HepG2 (cell line): ENCODE measurements around the gene SYVN1. TPM values are rescaled to one million over a fixed set of nuclear protein-coding genes. Genes with fewer than 3 reads are reported as not detected.

Source experiments
- AFF4 ChIP-seq: sonication (generic); formaldehyde crosslinking; IDR thresholded peaks from 2 replicates; pipeline ENCODE4 v1.4.0; 2020; ENCODE audit warnings: missing genetic modification reagents
- ATF4 ChIP-seq, 2 experiments: fragments of 450-650 bp in 1 of 2; sonication (generic) in 1 of 2; formaldehyde crosslinking; IDR thresholded peaks; 2 replicates each; pipeline versions ENCODE4 v1.5.0 to v1.8.0; 2020 to 2022; ENCODE audit warnings: mild to moderate bottlenecking in 1 of 2, missing genetic modification reagents in 1 of 2
- DMTF1 ChIP-seq: sonication (generic); formaldehyde crosslinking; IDR thresholded peaks from 2 replicates; pipeline ENCODE4 v1.4.0; 2020; ENCODE audit warnings: mild to moderate bottlenecking, missing genetic modification reagents
- GATAD1 ChIP-seq: IDR thresholded peaks from 2 replicates; pipeline ENCODE4 v1.6.1; 2016; ENCODE audit warnings: missing genetic modification reagents, missing compliant biosample characterization
- GPBP1L1 ChIP-seq: sonication (generic); formaldehyde crosslinking; IDR thresholded peaks from 2 replicates; pipeline ENCODE4 v1.5.0; 2020; ENCODE audit warnings: mild to moderate bottlenecking, missing genetic modification reagents
- HNF1B ChIP-seq: sonication (generic); formaldehyde crosslinking; IDR thresholded peaks from 2 replicates; pipeline ENCODE4 v1.5.1; 2020; ENCODE audit warnings: mild to moderate bottlenecking, moderate library complexity, missing genetic modification reagents
- HNRNPK ChIP-seq: fragments of 200-400 bp; formaldehyde crosslinking; IDR thresholded peaks from 2 replicates; pipeline ENCODE4 v1.6.1; 2018; ENCODE audit warnings: low read length, low read depth, moderate library complexity, mild to moderate bottlenecking; ENCODE audit not compliant: poor library complexity, severe bottlenecking
- RARA ChIP-seq: IDR thresholded peaks from 2 replicates; pipeline ENCODE4 v1.6.1; 2016; ENCODE audit warnings: missing genetic modification reagents, missing compliant biosample characterization
- SYNCRIP ChIP-seq: fragments of 200-400 bp; formaldehyde crosslinking; IDR thresholded peaks from 2 replicates; pipeline ENCODE4 v1.6.1; 2018; ENCODE audit warnings: mild to moderate bottlenecking, low read depth, low read length; ENCODE audit not compliant: insufficient read depth
- TEAD3 ChIP-seq: optimal IDR thresholded peaks from 2 replicates; pipeline ENCODE3; 2016; ENCODE audit warnings: borderline replicate concordance
- ZBTB37 ChIP-seq: sonication (generic); formaldehyde crosslinking; IDR thresholded peaks from 2 replicates; pipeline ENCODE4 v1.4.0; 2020; ENCODE audit warnings: mild to moderate bottlenecking, missing genetic modification reagents
- ZMYM4 ChIP-seq: sonication (generic); formaldehyde crosslinking; IDR thresholded peaks from 2 replicates; pipeline ENCODE4 v1.8.1; 2023; ENCODE audit warnings: mild to moderate bottlenecking, missing genetic modification reagents
- ZNF839 ChIP-seq: sonication (generic); formaldehyde crosslinking; IDR thresholded peaks from 2 replicates; pipeline ENCODE4 v1.4.0; 2020; ENCODE audit warnings: missing genetic modification reagents, mild to moderate bottlenecking, borderline replicate concordance
- ZNF850 ChIP-seq: sonication (generic); formaldehyde crosslinking; conservative IDR thresholded peaks from 2 replicates; pipeline ENCODE4 v1.9.0; 2021; ENCODE audit warnings: mild to moderate bottlenecking, missing genetic modification reagents
- polyA plus RNA-seq, 8 experiments: library from polyadenylated mRNA; depleted of rRNA in 3 of 8; stranded (reverse) in 7 of 8; unstranded in 1 of 8; fragments of >200 nt; fragmentation: Illumina TruSeq in 4 of 8; extraction: Trizol in 4 of 8; gene quantifications; 2 replicates each; pipeline versions ENCODE4 v1.2.1 to v1.2.3, GENCODE V29; 2011 to 2016; ENCODE audit warnings: low read depth in 4 of 8, missing spikeins in 1 of 8, mixed read lengths in 1 of 8; ENCODE audit not compliant: insufficient read depth in 1 of 8
- total RNA-seq, 5 experiments: library from RNA; depleted of rRNA; stranded (reverse); fragments of >200 nt; fragmentation: Illumina TruSeq; extraction: Trizol; gene quantifications; 2 replicates each; pipeline ENCODE4 v1.2.3, GENCODE V29; 2016; ENCODE audit warnings: low read depth in 1 of 5

SYVN1 gene
- total and polyA plus RNA-seq, 2 of the 13 experiments (the other 11 are each of a cell fraction or from before 2014, with no cell fraction given): 10.3 to 22.5 TPM

GRCh38 chr11:65134240-65134951 lies at the start of gene SYVN1 (continued):
- TF ChIP-seq HNRNPK (peak; percentile 47), ZNF839 (CRISPR knock-in tag) (no peak), AFF4 (CRISPR knock-in tag) (0 out of 2 replicates have a peak, but pooled peaks have one; percentile 40), RARA (CRISPR knock-in tag) (no peak), GPBP1L1 (no peak), ZBTB37 (no peak), ZMYM4 (CRISPR knock-in tag) (no peak), HNF1B (peak; percentile 48), ZNF850 (CRISPR knock-in tag) (peak; percentile 50; the same call in 1 of the 2 replicates), SYNCRIP (no peak), ATF4 (CRISPR knock-in tag; IDR thresholded peaks at IDR 0.05) (peak in 1 of 2 experiments; percentile 62; a peak in 1 of 4 replicates), GATAD1 (peak; percentile 92), DMTF1 (CRISPR knock-in tag) (no peak), TEAD3 (CRISPR knock-in tag) (peak; percentile 43)
